ENCODE data around the gene EEIG2.

The EEIG2 gene

GRCh38 chr1:108585313-108585712 is 25.4 kb downstream of the EEIG2 start:
- DNase-seq: no peak

DNA sequence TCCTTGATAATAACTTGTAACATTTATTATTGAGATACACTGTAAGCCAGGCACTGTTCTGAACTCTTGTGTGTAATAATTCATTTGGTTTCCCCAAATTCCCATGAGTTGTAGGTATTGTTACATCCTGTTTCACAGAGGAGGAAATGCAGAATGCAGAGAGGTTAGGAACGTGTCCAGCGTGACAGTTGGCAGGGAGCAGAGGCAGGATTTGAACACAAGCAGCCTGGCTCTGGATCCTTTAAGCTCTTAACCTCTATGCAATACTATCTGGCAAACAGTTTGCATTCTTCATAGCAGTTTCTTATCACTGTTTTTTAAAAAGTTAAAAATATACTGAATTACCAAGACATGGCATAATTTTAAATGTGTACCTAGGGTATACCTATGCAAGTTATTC is 30.5 kb downstream of the EEIG2 start:
- DNase-seq: no peak

GRCh38 chr1:108590957-108591356 is 31.1 kb downstream of the EEIG2 start:
- peak; percentile 94 for DNase-seq

- no peak for DNase-seq
These were observed 31.6 kb downstream of the EEIG2 start for GRCh38 chr1:108591466-108591865.

GRCh38 chr1:108592030-108592759 is 32.3 kb downstream of the EEIG2 start:
- DNase-seq: no peak

DNA sequence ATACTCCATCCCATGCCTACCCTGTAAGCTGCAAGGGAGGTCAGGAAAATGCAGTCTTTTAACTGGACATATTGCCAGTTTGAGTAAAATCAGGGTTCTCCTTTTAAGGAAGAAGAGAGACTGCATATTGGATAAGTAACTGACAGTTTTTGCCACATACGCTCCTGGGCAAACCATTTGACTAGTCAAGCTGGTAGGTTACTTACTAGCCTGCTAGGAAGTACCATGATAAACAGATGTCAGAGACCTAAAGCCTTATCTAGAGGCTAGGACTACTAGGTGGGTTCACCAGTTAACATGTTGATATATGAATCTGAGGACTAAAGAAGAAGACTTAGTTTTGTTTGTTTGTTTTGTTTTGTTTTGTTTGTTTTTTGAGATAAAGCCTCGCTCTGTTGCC is 33.5 kb downstream of the EEIG2 start:
- DNase-seq: no peak

DNA sequence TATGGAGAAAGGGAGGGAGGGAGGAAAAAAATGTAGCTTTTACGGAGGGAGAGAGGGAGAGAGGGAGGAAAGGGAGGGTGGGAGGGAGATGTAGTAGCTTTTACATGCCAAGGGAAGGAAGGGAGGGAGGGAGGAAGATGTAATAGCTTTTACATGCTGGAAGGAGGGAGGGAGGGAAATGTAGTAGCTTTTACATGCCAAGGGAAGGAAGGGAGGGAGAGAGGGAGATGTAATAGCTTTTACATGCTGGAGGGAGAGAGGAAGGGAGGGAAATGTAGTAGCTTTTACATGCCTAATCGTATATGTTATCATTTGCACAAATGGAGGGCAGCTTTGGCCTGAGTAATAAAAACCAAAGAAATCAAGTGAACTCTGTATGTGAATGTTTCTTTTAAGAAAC is 35.6 kb downstream of the EEIG2 start:
- DNase-seq: peak; percentile 54

DNA sequence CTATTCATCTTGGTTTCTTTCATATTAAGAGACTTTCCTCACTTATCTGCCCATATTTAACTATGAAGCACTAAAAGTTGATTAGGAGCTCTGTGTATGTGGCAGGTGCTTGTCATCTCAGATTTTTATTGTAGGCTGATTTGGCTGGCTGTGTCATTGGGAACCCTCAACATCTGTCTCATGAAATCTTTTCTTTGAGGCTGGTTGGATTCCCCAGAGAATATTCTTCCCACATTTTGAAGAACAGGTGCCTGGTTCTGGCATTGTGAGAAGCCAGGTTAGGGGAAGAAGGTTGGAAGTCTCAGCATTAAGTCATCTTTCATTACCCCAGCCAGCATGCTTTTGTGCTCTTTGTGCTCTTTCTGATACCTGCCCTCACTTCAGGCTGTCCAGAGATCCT is 37.1 kb downstream of the EEIG2 start:
- DNase-seq: no peak

- no peak for DNase-seq
These were observed 38.4 kb downstream of the EEIG2 start for GRCh38 chr1:108598340-108598739.

- no peak for DNase-seq
These were observed 40.6 kb downstream of the EEIG2 start for GRCh38 chr1:108600504-108600903.

GRCh38 chr1:108601708-108602410 is 42.0 kb downstream of the EEIG2 start:
- no peak for DNase-seq

GRCh38 chr1:108605633-108606032 is 45.7 kb downstream of the EEIG2 start:
- DNase-seq: no peak

GRCh38 chr1:108606478-108606877 is 46.6 kb downstream of the EEIG2 start:
- no peak for DNase-seq

GRCh38 chr1:108609483-108610049 is 49.7 kb downstream of the EEIG2 start:
- DNase-seq: no peak

Measured in fibroblast of skin of right biceps (primary cell).